ENCODE measurements around the gene CHPF. TPM values are rescaled to one million over a fixed set of nuclear protein-coding genes. Genes with fewer than 3 reads are reported as not detected.
A peak's percentile ranks its signal among the peaks of the same experiment; 100 is the strongest.

Gene CHPF
- total RNA-seq, 1 experiment from 2014 or later = 139 TPM

DNA sequence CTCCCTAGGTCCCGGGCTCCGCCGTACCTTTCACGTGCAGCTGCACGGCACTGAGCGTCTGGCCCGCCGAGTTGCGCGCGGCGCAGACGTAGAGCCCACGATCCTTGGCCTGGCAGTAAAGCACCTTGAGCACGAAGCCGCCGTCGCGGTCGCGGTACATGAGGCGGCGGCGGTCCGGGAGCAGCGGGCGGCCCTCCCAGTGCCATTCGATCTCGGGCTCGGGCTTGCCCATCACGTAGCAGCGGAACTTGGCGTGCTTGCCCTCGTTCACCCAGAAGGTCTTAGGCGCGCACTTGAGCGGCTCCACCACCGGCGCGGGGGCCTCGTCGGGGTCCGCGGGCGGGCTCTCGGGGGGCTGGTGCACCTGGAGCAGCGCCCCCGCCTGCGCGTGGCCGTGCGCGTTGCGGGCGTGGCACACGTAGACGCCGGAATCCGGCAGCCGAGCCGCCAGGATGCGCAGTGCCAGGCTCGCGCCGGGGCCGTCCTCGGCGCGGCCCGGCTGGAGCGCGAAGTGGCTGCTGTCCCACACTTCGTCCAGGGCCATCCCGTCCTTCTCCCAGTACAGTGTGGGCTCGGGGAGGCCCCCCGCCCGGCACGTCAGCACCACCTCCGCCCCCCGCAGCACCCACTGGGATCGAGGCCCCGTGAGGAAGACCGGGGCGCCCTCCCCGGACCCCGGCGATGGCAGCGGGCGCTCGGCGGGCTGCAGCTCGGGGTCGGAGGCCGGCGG, 26.8 kb upstream of the CHPF start:
- ATAC-seq (peak; percentile 56), DNase-seq (peak; percentile 47)
- intact Hi-C loops (cut with micrococcal nuclease) = loop anchor here (2.0 kb wide), 1 partner anchor 72 kb away; no protein-coding TSS in a partner anchor
- BruUV-seq (replicated peaks) = no TSS peak
- CTCF ChIA-PET = no interaction called here
- peak overlapping the region; percentile 86 for H3K4me2 ChIP-seq (ENCODE audit: low read length)
- peaks cover 24% of the 10 kb centered on the region for H3K4me1 ChIP-seq (ENCODE audit: insufficient read depth, low read length)
- no peaks in the 10 kb centered on the region for H4K20me1 ChIP-seq (ENCODE audit: low read length)
- H3K27ac ChIP-seq (ENCODE audit: low read length) = peak overlapping the region; percentile 68; the same call in 1 of the 2 replicates
- no peak for TF ChIP-seq EZH2 (IDR thresholded peaks at IDR 0.05; ENCODE audit: low read length, unreplicated experiment)
- TF ChIP-seq, protein P1, sequence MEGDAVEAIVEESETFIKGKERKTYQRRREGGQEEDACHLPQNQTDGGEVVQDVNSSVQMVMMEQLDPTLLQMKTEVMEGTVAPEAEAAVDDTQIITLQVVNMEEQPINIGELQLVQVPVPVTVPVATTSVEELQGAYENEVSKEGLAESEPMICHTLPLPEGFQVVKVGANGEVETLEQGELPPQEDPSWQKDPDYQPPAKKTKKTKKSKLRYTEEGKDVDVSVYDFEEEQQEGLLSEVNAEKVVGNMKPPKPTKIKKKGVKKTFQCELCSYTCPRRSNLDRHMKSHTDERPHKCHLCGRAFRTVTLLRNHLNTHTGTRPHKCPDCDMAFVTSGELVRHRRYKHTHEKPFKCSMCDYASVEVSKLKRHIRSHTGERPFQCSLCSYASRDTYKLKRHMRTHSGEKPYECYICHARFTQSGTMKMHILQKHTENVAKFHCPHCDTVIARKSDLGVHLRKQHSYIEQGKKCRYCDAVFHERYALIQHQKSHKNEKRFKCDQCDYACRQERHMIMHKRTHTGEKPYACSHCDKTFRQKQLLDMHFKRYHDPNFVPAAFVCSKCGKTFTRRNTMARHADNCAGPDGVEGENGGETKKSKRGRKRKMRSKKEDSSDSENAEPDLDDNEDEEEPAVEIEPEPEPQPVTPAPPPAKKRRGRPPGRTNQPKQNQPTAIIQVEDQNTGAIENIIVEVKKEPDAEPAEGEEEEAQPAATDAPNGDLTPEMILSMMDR (conservative IDR thresholded peaks at IDR 0.05; ENCODE audit: low read depth, low read length) = 0 out of 2 replicates have a peak, but pooled peaks have one; percentile 10
- 0 out of 2 replicates have a peak, but pooled peaks have one; percentile 40 for TF ChIP-seq EZH2phosphoT487 (IDR thresholded peaks at IDR 0.05; ENCODE audit: borderline replicate concordance, low read length)
- peak overlapping the region; percentile 72 for H3K4me3 ChIP-seq (ENCODE audit: low read length)
- no peaks in the 10 kb centered on the region for H3K9me3 ChIP-seq (ENCODE audit: low read length)
- H3K36me3 ChIP-seq (ENCODE audit: low read depth, low read length) = no peaks in the 10 kb centered on the region; the same call in 1 of the 2 replicates
- H3K79me2 ChIP-seq (ENCODE audit: low read length) = peaks cover 20% of the 10 kb centered on the region
- POLR2A ChIA-PET (ENCODE audit: unreplicated experiment) = interaction anchor here (0.6 kb wide), 1 partner anchor 22 kb away, joined by 6 read pairs; no protein-coding TSS in a partner anchor
- H3K9ac ChIP-seq (ENCODE audit: low read length) = peak overlapping the region; percentile 74
- no peaks in the 10 kb centered on the region for H3K27me3 ChIP-seq (ENCODE audit: low read length)
- no peaks in the 10 kb centered on the region for H3K9me2 ChIP-seq (replicated peaks; ENCODE audit: low read length)
- no peaks in the 10 kb centered on the region for H3F3A ChIP-seq (ENCODE audit: low read length, unreplicated experiment)
- H2AFZ ChIP-seq (ENCODE audit: low read length) = peak overlapping the region; percentile 50

DNA sequence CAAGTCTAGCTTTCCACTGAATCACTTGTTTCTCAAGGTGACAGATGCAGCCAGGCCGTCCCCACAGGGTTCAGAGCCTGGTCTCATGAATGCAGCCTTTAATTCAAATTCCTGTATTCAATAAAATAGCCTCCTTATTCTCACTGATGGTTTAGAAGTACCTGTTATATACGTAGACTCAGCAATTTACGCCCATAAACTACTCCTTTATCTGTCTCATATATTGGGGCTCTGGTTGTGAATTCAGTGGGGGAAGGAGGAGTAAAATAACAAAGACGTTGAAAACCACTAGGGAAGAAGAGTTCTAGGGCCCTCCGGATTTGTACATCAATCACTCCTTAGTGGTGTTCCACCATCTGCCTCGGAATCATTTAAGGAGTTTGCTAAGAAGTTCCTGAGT, 26.0 kb upstream of the CHPF start:
- Histone ChIP-seq H3K36me3 (ENCODE audit: low read depth, low read length) (no peaks in the 10 kb centered on the region; the same call in 1 of the 2 replicates), H3K9ac (ENCODE audit: low read length) (peak overlapping the region; percentile 74), H3K4me2 (ENCODE audit: low read length) (peak overlapping the region; percentile 86), H3K9me2 (replicated peaks; ENCODE audit: low read length) (no peaks in the 10 kb centered on the region), H3K27me3 (ENCODE audit: low read length) (no peaks in the 10 kb centered on the region), H3K4me3 (ENCODE audit: low read length) (peak overlapping the region; percentile 72), H3F3A (ENCODE audit: low read length, unreplicated experiment) (no peaks in the 10 kb centered on the region), H2AFZ (ENCODE audit: low read length) (0 out of 2 replicates have a peak overlapping the region, but pooled peaks have one; percentile 50), H3K4me1 (ENCODE audit: insufficient read depth, low read length) (peaks cover 24% of the 10 kb centered on the region), H3K79me2 (ENCODE audit: low read length) (peaks cover 20% of the 10 kb centered on the region), H3K27ac (ENCODE audit: low read length) (no peak overlapping the region), H4K20me1 (ENCODE audit: low read length) (no peaks in the 10 kb centered on the region), H3K9me3 (ENCODE audit: low read length) (no peaks in the 10 kb centered on the region)
- no peak for DNase-seq
- ATAC-seq = no peak
- CTCF ChIA-PET = no interaction called here
- intact Hi-C loops (cut with micrococcal nuclease) = loop anchor here (2.0 kb wide), 1 partner anchor 73 kb away; no protein-coding TSS in a partner anchor
- TSS peak; percentile 36 for BruUV-seq (replicated peaks)
- TF ChIP-seq, protein P1 (conservative IDR thresholded peaks at IDR 0.05; ENCODE audit: low read depth, low read length) = no peak
- TF ChIP-seq EZH2phosphoT487 (IDR thresholded peaks at IDR 0.05; ENCODE audit: borderline replicate concordance, low read length) (no peak), EZH2 (IDR thresholded peaks at IDR 0.05; ENCODE audit: low read length, unreplicated experiment) (no peak)
- POLR2A ChIA-PET (ENCODE audit: unreplicated experiment) = no interaction called here

DNA sequence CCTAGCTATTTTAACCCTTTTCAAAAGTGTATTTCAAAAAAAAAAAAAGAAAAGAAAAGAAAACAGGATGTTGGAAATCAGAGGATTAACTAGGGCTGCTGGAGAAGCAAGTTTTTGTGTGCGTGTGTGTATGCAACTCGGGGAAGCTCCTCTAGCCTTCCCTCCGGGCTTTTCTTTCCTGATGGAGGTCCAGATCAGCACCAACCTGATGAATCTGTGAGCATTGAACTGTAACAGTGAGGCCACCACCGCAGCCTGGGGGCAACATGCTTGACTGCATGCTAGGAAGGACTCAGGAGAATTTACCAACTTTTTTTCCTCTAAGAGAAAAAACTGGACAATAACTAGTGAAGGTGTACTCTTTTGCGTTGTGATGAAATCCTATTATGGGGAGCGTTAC, 25.4 kb upstream of the CHPF start:
- H4K20me1 ChIP-seq (ENCODE audit: low read length) = no peaks in the 10 kb centered on the region
- intact Hi-C loops (cut with micrococcal nuclease) = no loop called here
- H3K79me2 ChIP-seq (ENCODE audit: low read length) = peaks cover 20% of the 10 kb centered on the region
- H2AFZ ChIP-seq (ENCODE audit: low read length) = no peak overlapping the region
- TF ChIP-seq, protein P1 (conservative IDR thresholded peaks at IDR 0.05; ENCODE audit: low read depth, low read length) = no peak
- TF ChIP-seq EZH2 (IDR thresholded peaks at IDR 0.05; ENCODE audit: low read length, unreplicated experiment) (no peak), EZH2phosphoT487 (IDR thresholded peaks at IDR 0.05; ENCODE audit: borderline replicate concordance, low read length) (no peak)
- H3K36me3 ChIP-seq (ENCODE audit: low read depth, low read length) = no peaks in the 10 kb centered on the region; the same call in 1 of the 2 replicates
- H3K4me1 ChIP-seq (ENCODE audit: insufficient read depth, low read length) = peaks cover 24% of the 10 kb centered on the region
- CTCF ChIA-PET = no interaction called here
- no TSS peak for BruUV-seq (replicated peaks)
- H3K9me3 ChIP-seq (ENCODE audit: low read length) = no peaks in the 10 kb centered on the region
- no peaks in the 10 kb centered on the region for H3K27me3 ChIP-seq (ENCODE audit: low read length)
- H3F3A ChIP-seq (ENCODE audit: low read length, unreplicated experiment) = no peaks in the 10 kb centered on the region
- H3K9ac ChIP-seq (ENCODE audit: low read length) = no peak overlapping the region
- ATAC-seq (no peak), DNase-seq (no peak)
- no peaks in the 10 kb centered on the region for H3K9me2 ChIP-seq (replicated peaks; ENCODE audit: low read length)
- H3K4me2 ChIP-seq (ENCODE audit: low read length) = peak overlapping the region; percentile 86; the same call in 1 of the 2 replicates
- POLR2A ChIA-PET (ENCODE audit: unreplicated experiment) = no interaction called here
- H3K27ac ChIP-seq (ENCODE audit: low read length) = no peak overlapping the region
- no peak overlapping the region for H3K4me3 ChIP-seq (ENCODE audit: low read length)

Data from PC-3 (cell line).